GM06990 (cell line): ENCODE measurements around the gene AQP3.

Experiments used
- DNase-seq: peaks from one replicate; pipeline ENCODE4 v3.0.0-alpha.2; 2011; ENCODE audit not compliant: insufficient read length; ENCODE audit errors: extremely low read depth
- H3K27me3 ChIP-seq: replicated peaks from 2 replicates; pipeline ENCODE4 v1.6.0; 2011; ENCODE audit warnings: low read length; ENCODE audit not compliant: control insufficient read depth, insufficient read depth
- H3K36me3 ChIP-seq: 2 replicates; pipeline ENCODE4 v1.5.1; 2011; ENCODE audit warnings: low read length; ENCODE audit not compliant: control insufficient read depth, insufficient read depth
- H3K4me3 ChIP-seq: replicated peaks from 2 replicates; pipeline ENCODE4 v1.5.1; 2011; ENCODE audit warnings: low read depth, mild to moderate bottlenecking, control low read depth, low read length
- TF ChIP-seq, protein P1 (sequence below): IDR thresholded peaks from 2 replicates; pipeline ENCODE4 v1.5.1; 2011; ENCODE audit warnings: low read length, control low read depth, mild to moderate bottlenecking, inconsistent platforms; ENCODE audit not compliant: insufficient read depth, poor library complexity, severe bottlenecking

AQP3 gene

GRCh38 chr9:33433871-33434270 is 13.5 kb downstream of the AQP3 start:
- no peaks in the 10 kb centered on the region for H3K36me3 ChIP-seq
- no peak for DNase-seq

GRCh38 chr9:33431420-33431819 is 16.0 kb downstream of the AQP3 start:
- Histone ChIP-seq H3K36me3 (no peaks in the 10 kb centered on the region), H3K4me3 (no peak overlapping the region), H3K27me3 (peaks cover 4% of the 10 kb centered on the region; the same call in 1 of the 2 replicates)
- TF ChIP-seq, protein P1, sequence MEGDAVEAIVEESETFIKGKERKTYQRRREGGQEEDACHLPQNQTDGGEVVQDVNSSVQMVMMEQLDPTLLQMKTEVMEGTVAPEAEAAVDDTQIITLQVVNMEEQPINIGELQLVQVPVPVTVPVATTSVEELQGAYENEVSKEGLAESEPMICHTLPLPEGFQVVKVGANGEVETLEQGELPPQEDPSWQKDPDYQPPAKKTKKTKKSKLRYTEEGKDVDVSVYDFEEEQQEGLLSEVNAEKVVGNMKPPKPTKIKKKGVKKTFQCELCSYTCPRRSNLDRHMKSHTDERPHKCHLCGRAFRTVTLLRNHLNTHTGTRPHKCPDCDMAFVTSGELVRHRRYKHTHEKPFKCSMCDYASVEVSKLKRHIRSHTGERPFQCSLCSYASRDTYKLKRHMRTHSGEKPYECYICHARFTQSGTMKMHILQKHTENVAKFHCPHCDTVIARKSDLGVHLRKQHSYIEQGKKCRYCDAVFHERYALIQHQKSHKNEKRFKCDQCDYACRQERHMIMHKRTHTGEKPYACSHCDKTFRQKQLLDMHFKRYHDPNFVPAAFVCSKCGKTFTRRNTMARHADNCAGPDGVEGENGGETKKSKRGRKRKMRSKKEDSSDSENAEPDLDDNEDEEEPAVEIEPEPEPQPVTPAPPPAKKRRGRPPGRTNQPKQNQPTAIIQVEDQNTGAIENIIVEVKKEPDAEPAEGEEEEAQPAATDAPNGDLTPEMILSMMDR = no peak
- DNase-seq = no peak

More at GRCh38 chr9:33433871-33434270, 13.5 kb downstream of the AQP3 start:
- H3K4me3 ChIP-seq = no peak overlapping the region
- H3K27me3 ChIP-seq = peaks cover 4% of the 10 kb centered on the region; the same call in 1 of the 2 replicates
- TF ChIP-seq, protein P1 = no peak

DNA sequence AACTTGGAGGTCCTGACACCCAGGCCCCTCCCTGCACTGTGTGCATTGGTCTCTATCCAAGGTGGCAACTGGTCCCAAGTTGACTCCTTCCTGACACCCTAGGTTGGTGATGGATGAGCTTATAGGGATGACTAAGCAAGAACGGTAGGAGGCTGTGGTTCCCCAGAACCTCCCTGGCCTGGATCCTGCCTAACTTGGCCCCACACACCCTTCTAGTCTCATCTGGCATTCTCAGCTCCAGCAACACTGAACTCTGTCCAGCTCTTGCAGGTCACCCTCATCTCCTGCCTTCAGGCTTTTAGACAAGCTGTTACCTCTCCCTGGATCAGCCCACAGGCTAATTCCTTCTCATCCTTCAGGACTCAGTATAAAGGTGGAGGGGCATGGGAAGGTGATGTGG is 16.5 kb downstream of the AQP3 start:
- TF ChIP-seq, protein P1 = no peak
- Histone ChIP-seq H3K27me3 (peaks cover 4% of the 10 kb centered on the region; the same call in 1 of the 2 replicates), H3K36me3 (no peaks in the 10 kb centered on the region), H3K4me3 (no peak overlapping the region)
- no peak for DNase-seq

- H3K27me3 ChIP-seq = peaks cover 3% of the 10 kb centered on the region; the same call in 1 of the 2 replicates
- TF ChIP-seq, protein P1 = no peak
- DNase-seq = no peak
- H3K4me3 ChIP-seq = no peak overlapping the region
- no peaks in the 10 kb centered on the region for H3K36me3 ChIP-seq
Observed at GRCh38 chr9:33429256-33429985, 18.0 kb downstream of the AQP3 start.

- Histone ChIP-seq H3K36me3 (no peaks in the 10 kb centered on the region), H3K4me3 (no peak overlapping the region), H3K27me3 (peaks cover 3% of the 10 kb centered on the region; the same call in 1 of the 2 replicates)
- DNase-seq = no peak
- TF ChIP-seq, protein P1 = no peak
Observed at GRCh38 chr9:33426843-33427293, 20.5 kb downstream of the AQP3 start.
